Osteoblast (primary cell): ENCODE measurements around the gene HTT-AS. TPM values are rescaled to one million over a fixed set of nuclear protein-coding genes. Genes with fewer than 3 reads are reported as not detected.
A peak's percentile ranks its signal among the peaks of the same experiment; 100 is the strongest.

ENCODE experiments used
- DNase-seq: peaks from one replicate; pipeline ENCODE4 v3.0.0; 2011; ENCODE audit warnings: low spot score, mixed read lengths; ENCODE audit not compliant: insufficient read length; ENCODE audit errors: missing footprints
- H2AFZ ChIP-seq: 2 replicates; pipeline ENCODE4 v1.6.0; 2011; ENCODE audit warnings: mild to moderate bottlenecking, low read length
- H3K27ac ChIP-seq: 2 replicates; pipeline ENCODE4 v1.5.1; 2011; ENCODE audit warnings: mild to moderate bottlenecking, low read depth, low read length, moderate library complexity
- H3K27me3 ChIP-seq: 2 replicates; pipeline ENCODE4 v1.6.0; 2012; ENCODE audit warnings: mild to moderate bottlenecking, control low read depth, inconsistent platforms, low read length, moderate library complexity; ENCODE audit not compliant: insufficient read depth
- H3K36me3 ChIP-seq: 2 replicates; pipeline ENCODE4 v1.5.1; 2011; ENCODE audit warnings: mild to moderate bottlenecking, low read length, control low read depth, moderate library complexity; ENCODE audit not compliant: insufficient read depth
- H3K4me1 ChIP-seq: 2 replicates; pipeline ENCODE4 v1.5.1; 2011; ENCODE audit warnings: mild to moderate bottlenecking, low read length, control low read depth, moderate library complexity; ENCODE audit not compliant: insufficient read depth
- H3K4me2 ChIP-seq: 2 replicates; pipeline ENCODE4 v1.6.0; 2011; ENCODE audit warnings: mild to moderate bottlenecking, low read length; ENCODE audit not compliant: insufficient read depth
- H3K4me3 ChIP-seq: fragments of 200-600 bp; sonication (generic); 3 replicates; pipeline ENCODE4 v1.5.1; 2012; ENCODE audit warnings: mild to moderate bottlenecking, low read length, inconsistent platforms; ENCODE audit not compliant: insufficient read depth
- H3K79me2 ChIP-seq: 2 replicates; pipeline ENCODE4 v1.6.0; 2012; ENCODE audit warnings: mild to moderate bottlenecking, low read length, control low read depth, inconsistent platforms; ENCODE audit not compliant: insufficient read depth
- H3K9me3 ChIP-seq: 2 replicates; pipeline ENCODE4 v1.5.1; 2011; ENCODE audit warnings: low read depth, low read length, control low read depth
- H4K20me1 ChIP-seq: 2 replicates; pipeline ENCODE4 v1.6.0; 2012; ENCODE audit warnings: mild to moderate bottlenecking, low read length, control low read depth; ENCODE audit not compliant: insufficient read depth
- CTCF ChIP-seq: IDR thresholded peaks from 2 replicates; pipeline ENCODE4 v1.5.1; 2011; ENCODE audit warnings: mild to moderate bottlenecking, low read depth, low read length, moderate library complexity; ENCODE audit errors: extremely low read depth
- total RNA-seq: library from RNA; depleted of rRNA; stranded (reverse); fragments of >200 nt; gene quantifications from 2 replicates; pipeline ENCODE4 v1.2.3, GENCODE V29; 2012

The HTT-AS gene
- total RNA-seq, 1 donor, result not detected

GRCh38 chr4:3082925-3083515, 8.7 kb upstream of the HTT-AS start:
- Histone ChIP-seq H3K27me3 (no peaks in the 10 kb centered on the region), H2AFZ (no peak overlapping the region), H3K9me3 (no peaks in the 10 kb centered on the region), H4K20me1 (peaks cover 47% of the 10 kb centered on the region), H3K79me2 (peaks cover 90% of the 10 kb centered on the region), H3K4me1 (no peaks in the 10 kb centered on the region), H3K36me3 (peaks cover 5% of the 10 kb centered on the region), H3K4me2 (no peak overlapping the region), H3K27ac (no peak overlapping the region), H3K4me3 (no peak overlapping the region)
- no peak for TF ChIP-seq CTCF
- DNase-seq, result no peak

GRCh38 chr4:3079694-3080123, 5.4 kb upstream of the HTT-AS start:
- peaks cover 92% of the 10 kb centered on the region for H3K79me2 ChIP-seq
- no peaks in the 10 kb centered on the region for H3K36me3 ChIP-seq
- DNase-seq, result no peak
- no peak overlapping the region for H3K27ac ChIP-seq
- H3K4me2 ChIP-seq, result no peak overlapping the region
- peaks cover 13% of the 10 kb centered on the region for H3K4me1 ChIP-seq
- no peak overlapping the region for H2AFZ ChIP-seq
- H3K4me3 ChIP-seq, result no peak overlapping the region
- H4K20me1 ChIP-seq, result peaks cover 59% of the 10 kb centered on the region
- TF ChIP-seq CTCF, result no peak
- H3K9me3 ChIP-seq, result no peaks in the 10 kb centered on the region
- no peaks in the 10 kb centered on the region for H3K27me3 ChIP-seq

- Histone ChIP-seq H3K79me2 (peaks cover 75% of the 10 kb centered on the region), H3K4me2 (no peak overlapping the region), H3K36me3 (no peaks in the 10 kb centered on the region), H3K9me3 (no peaks in the 10 kb centered on the region), H3K27ac (peak overlapping the region; percentile 14), H3K4me3 (no peak overlapping the region), H2AFZ (no peak overlapping the region), H3K4me1 (peaks cover 13% of the 10 kb centered on the region), H4K20me1 (peaks cover 50% of the 10 kb centered on the region), H3K27me3 (no peaks in the 10 kb centered on the region)
- DNase-seq, result no peak
- TF ChIP-seq CTCF, result no peak
These were observed 3.5 kb upstream of the HTT-AS start for GRCh38 chr4:3077796-3078195.

GRCh38 chr4:3075652-3075981, 1.3 kb upstream of the HTT-AS start:
- peaks cover 54% of the 10 kb centered on the region for H3K79me2 ChIP-seq
- peaks cover 15% of the 10 kb centered on the region for H3K4me1 ChIP-seq
- H3K9me3 ChIP-seq, result no peaks in the 10 kb centered on the region
- DNase-seq, result no peak
- H3K4me3 ChIP-seq, result peak overlapping the region; percentile 99
- no peaks in the 10 kb centered on the region for H3K36me3 ChIP-seq
- peak overlapping the region; percentile 56 for H2AFZ ChIP-seq
- no peaks in the 10 kb centered on the region for H3K27me3 ChIP-seq
- no peak for TF ChIP-seq CTCF
- H3K4me2 ChIP-seq, result peak overlapping the region; percentile 94
- peak overlapping the region; percentile 90 for H3K27ac ChIP-seq
- H4K20me1 ChIP-seq, result peaks cover 37% of the 10 kb centered on the region
